Fibroblast of lung (primary cell): Measurements from ENCODE around the gene ZBTB26. TPM values are rescaled to one million over a fixed set of nuclear protein-coding genes. Genes with fewer than 3 reads are reported as not detected.

Experiments
- DNase-seq, 2 donors: peaks; one replicate each; pipeline versions ENCODE4 v3.0.0 to v3.0.0-alpha.2; 2010; ENCODE audit warnings: low read depth in 2 of 2
- H2AFZ ChIP-seq: 2 replicates; pipeline ENCODE4 v1.5.1; 2012; ENCODE audit warnings: low read length, control low read depth, inconsistent platforms
- H3K27ac ChIP-seq: 2 replicates; pipeline ENCODE4 v1.5.1; 2011; ENCODE audit warnings: low read length, control low read depth; ENCODE audit not compliant: insufficient read depth
- H3K27me3 ChIP-seq: 2 replicates; pipeline ENCODE4 v1.5.1; 2011; ENCODE audit warnings: mild to moderate bottlenecking, low read length; ENCODE audit not compliant: control insufficient read depth, insufficient read depth
- H3K36me3 ChIP-seq: 2 replicates; pipeline ENCODE4 v1.5.1; 2011; ENCODE audit warnings: low read length; ENCODE audit not compliant: control insufficient read depth, insufficient read depth
- H3K4me1 ChIP-seq: 2 replicates; pipeline ENCODE4 v1.5.1; 2011; ENCODE audit warnings: low read length; ENCODE audit not compliant: control insufficient read depth, insufficient read depth; ENCODE audit errors: extremely low read depth
- H3K4me2 ChIP-seq: 2 replicates; pipeline ENCODE4 v1.5.1; 2011; ENCODE audit warnings: low read length, control low read depth; ENCODE audit not compliant: insufficient read depth; ENCODE audit errors: extremely low read depth
- H3K4me3 ChIP-seq, 4 experiments: fragments of 200-600 bp in 1 of 4; sonication (generic) in 1 of 4; replicated peaks in 1 of 4; 2 replicates each; pipeline ENCODE4 v1.5.1; 2011 to 2016; ENCODE audit warnings: low read length in 4 of 4, low read depth in 3 of 4, mild to moderate bottlenecking in 3 of 4, control low read depth in 2 of 4, inconsistent platforms in 1 of 4, mixed read lengths in 1 of 4; ENCODE audit not compliant: insufficient read depth in 1 of 4; ENCODE audit errors: control extremely low read depth in 1 of 4
- H3K79me2 ChIP-seq: 2 replicates; pipeline ENCODE4 v1.5.1; 2012; ENCODE audit warnings: mild to moderate bottlenecking, low read length, inconsistent platforms; ENCODE audit not compliant: control insufficient read depth, insufficient read depth
- H3K9ac ChIP-seq: 2 replicates; pipeline ENCODE4 v1.5.1; 2011; ENCODE audit warnings: mild to moderate bottlenecking, low read length, control low read depth; ENCODE audit not compliant: insufficient read depth
- H3K9me3 ChIP-seq: 2 replicates; pipeline ENCODE4 v1.5.1; 2012; ENCODE audit warnings: low read depth, low read length; ENCODE audit not compliant: control insufficient read depth, insufficient read depth
- H4K20me1 ChIP-seq: 2 replicates; pipeline ENCODE4 v1.5.1; 2011; ENCODE audit warnings: low read length; ENCODE audit not compliant: control insufficient read depth, insufficient read depth; ENCODE audit errors: extremely low read depth
- CTCF ChIP-seq, 2 donors: IDR thresholded peaks in 1 of 2; conservative IDR thresholded peaks in 1 of 2; 1 replicate in 1 of 2; 2 replicates in 1 of 2; pipeline ENCODE4 v1.5.1; 2011 to 2012; ENCODE audit warnings: low read length in 2 of 2, control low read depth in 1 of 2, inconsistent platforms in 1 of 2, low read depth in 1 of 2, mild to moderate bottlenecking in 1 of 2
- EZH2 ChIP-seq: IDR thresholded peaks from 2 replicates; pipeline ENCODE4 v1.5.1; 2012; ENCODE audit warnings: low read length, control low read depth, mild to moderate bottlenecking; ENCODE audit errors: missing control alignments
- polyA plus RNA-seq, 2 donors: library from polyadenylated mRNA; depleted of rRNA in 1 of 2; stranded (reverse) in 1 of 2; unstranded in 1 of 2; fragments of >200 nt; gene quantifications; 2 replicates each; pipeline ENCODE4 v1.2.1, GENCODE V29; 2011 to 2012; ENCODE audit warnings: missing spikeins in 1 of 2
- total RNA-seq: library from RNA; depleted of rRNA; stranded (reverse); fragments of >200 nt; gene quantifications from 2 replicates; pipeline ENCODE4 v1.2.1, GENCODE V29; 2014

Gene ZBTB26
- total and polyA plus RNA-seq, 2 donors (not counting 1 experiment from before 2014, with no cell fraction given): 5.6 to 7.9 TPM

GRCh38 chr9:122951056-122951455, 19.7 kb upstream of the ZBTB26 start:
- no peak overlapping the region for H2AFZ ChIP-seq
- H3K79me2 ChIP-seq: peaks cover 59% of the 10 kb centered on the region
- no peak for DNase-seq
- H3K9ac ChIP-seq: no peak overlapping the region
- no peak for TF ChIP-seq EZH2
- H3K9me3 ChIP-seq: no peaks in the 10 kb centered on the region
- H3K4me1 ChIP-seq: peaks cover 2% of the 10 kb centered on the region
- no peak overlapping the region for H3K4me2 ChIP-seq
- H4K20me1 ChIP-seq: peaks cover 3% of the 10 kb centered on the region
- H3K4me3 ChIP-seq: no peak overlapping the region
- no peak overlapping the region for H3K27ac ChIP-seq
- H3K36me3 ChIP-seq: no peaks in the 10 kb centered on the region
- no peaks in the 10 kb centered on the region for H3K27me3 ChIP-seq

- H3K36me3 ChIP-seq: no peaks in the 10 kb centered on the region
- TF ChIP-seq EZH2 (no peak), CTCF (conservative IDR thresholded peaks at IDR 0.05 in 1 of 2, IDR thresholded peaks at IDR 0.05 in 1 of 2; ENCODE audit: low read depth in 1 of 2, low read length in 2 of 2) (no peak)
- DNase-seq: no peak
- H3K27me3 ChIP-seq: no peaks in the 10 kb centered on the region
- H3K4me2 ChIP-seq: no peak overlapping the region
- H3K4me1 ChIP-seq: peaks cover 2% of the 10 kb centered on the region
- peaks cover 59% of the 10 kb centered on the region for H3K79me2 ChIP-seq
- H4K20me1 ChIP-seq: peaks cover 3% of the 10 kb centered on the region
- no peak overlapping the region for H3K27ac ChIP-seq
- H2AFZ ChIP-seq: no peak overlapping the region
- H3K9ac ChIP-seq: no peak overlapping the region
- H3K4me3 ChIP-seq: no peak overlapping the region
- no peaks in the 10 kb centered on the region for H3K9me3 ChIP-seq
Observed at GRCh38 chr9:122950263-122950662, 19.0 kb upstream of the ZBTB26 start.

- DNase-seq: no peak
- Histone ChIP-seq H3K36me3 (no peaks in the 10 kb centered on the region), H2AFZ (no peak overlapping the region), H3K4me3 (no peak overlapping the region), H4K20me1 (peaks cover 3% of the 10 kb centered on the region), H3K9me3 (no peaks in the 10 kb centered on the region), H3K79me2 (peaks cover 60% of the 10 kb centered on the region), H3K27me3 (no peaks in the 10 kb centered on the region), H3K4me1 (peaks cover 2% of the 10 kb centered on the region), H3K4me2 (no peak overlapping the region), H3K27ac (no peak overlapping the region), H3K9ac (no peak overlapping the region)
- no peak for TF ChIP-seq EZH2
- TF ChIP-seq CTCF (conservative IDR thresholded peaks at IDR 0.05 in 1 of 2, IDR thresholded peaks at IDR 0.05 in 1 of 2; ENCODE audit: low read depth in 1 of 2, low read length in 2 of 2): no peak
Observed at GRCh38 chr9:122949696-122950095, 18.4 kb upstream of the ZBTB26 start.
